ENCODE data around the gene RNF115.
"Not testable (repeated sequence)": the region's sequence is repeated elsewhere in the genome, so short reads cannot be mapped to it uniquely, and the experiment has no call there.

RNF115 gene

DNA sequence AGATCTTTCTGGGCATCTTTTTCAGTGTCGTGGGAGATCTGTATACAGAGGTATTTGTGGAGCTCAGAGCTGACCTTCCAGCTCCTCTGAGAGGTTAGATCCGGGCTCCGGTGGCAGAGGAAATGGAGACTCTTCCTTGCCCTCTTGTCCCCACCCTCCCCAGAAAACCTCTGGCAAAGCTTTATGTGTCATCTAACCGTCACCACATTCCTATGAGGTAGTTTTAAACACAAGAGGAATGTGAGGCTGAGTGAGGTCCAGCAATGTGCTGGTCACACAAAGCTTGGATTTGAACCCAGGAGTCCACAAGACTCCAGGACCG is 103.4 kb downstream of the RNF115 start:
- no peaks in the 10 kb centered on the region for H4K20me1 ChIP-seq (ENCODE audit: insufficient read depth, low read length)
- H3K4me2 ChIP-seq (ENCODE audit: insufficient read depth, low read length): no peak overlapping the region
- no peak for DNase-seq
- no peak overlapping the region for H3K9ac ChIP-seq (ENCODE audit: low read depth, low read length)
- no peak overlapping the region for H3K4me3 ChIP-seq (ENCODE audit: low read depth in 1 of 2, low read length in 2 of 2)
- no peak overlapping the region for H3K27ac ChIP-seq (ENCODE audit: low read length)
- ATAC-seq (ENCODE audit: insufficient read depth, low read depth): no peak
- no peaks in the 10 kb centered on the region for H3K79me2 ChIP-seq (ENCODE audit: insufficient read depth, low read length)
- H3K36me3 ChIP-seq (ENCODE audit: insufficient read depth, low read length): no peaks in the 10 kb centered on the region
- TF ChIP-seq, protein P1, sequence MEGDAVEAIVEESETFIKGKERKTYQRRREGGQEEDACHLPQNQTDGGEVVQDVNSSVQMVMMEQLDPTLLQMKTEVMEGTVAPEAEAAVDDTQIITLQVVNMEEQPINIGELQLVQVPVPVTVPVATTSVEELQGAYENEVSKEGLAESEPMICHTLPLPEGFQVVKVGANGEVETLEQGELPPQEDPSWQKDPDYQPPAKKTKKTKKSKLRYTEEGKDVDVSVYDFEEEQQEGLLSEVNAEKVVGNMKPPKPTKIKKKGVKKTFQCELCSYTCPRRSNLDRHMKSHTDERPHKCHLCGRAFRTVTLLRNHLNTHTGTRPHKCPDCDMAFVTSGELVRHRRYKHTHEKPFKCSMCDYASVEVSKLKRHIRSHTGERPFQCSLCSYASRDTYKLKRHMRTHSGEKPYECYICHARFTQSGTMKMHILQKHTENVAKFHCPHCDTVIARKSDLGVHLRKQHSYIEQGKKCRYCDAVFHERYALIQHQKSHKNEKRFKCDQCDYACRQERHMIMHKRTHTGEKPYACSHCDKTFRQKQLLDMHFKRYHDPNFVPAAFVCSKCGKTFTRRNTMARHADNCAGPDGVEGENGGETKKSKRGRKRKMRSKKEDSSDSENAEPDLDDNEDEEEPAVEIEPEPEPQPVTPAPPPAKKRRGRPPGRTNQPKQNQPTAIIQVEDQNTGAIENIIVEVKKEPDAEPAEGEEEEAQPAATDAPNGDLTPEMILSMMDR (IDR thresholded peaks at IDR 0.05; ENCODE audit: borderline replicate concordance, extremely low read depth, low read length, poor library complexity, severe bottlenecking): no peak
- TF ChIP-seq EZH2 (IDR thresholded peaks at IDR 0.05; ENCODE audit: borderline replicate concordance, low read depth, low read length, severe bottlenecking): no peak
- H3K27me3 ChIP-seq (ENCODE audit: insufficient read depth, low read length, poor library complexity): no peaks in the 10 kb centered on the region
- H3K9me3 ChIP-seq (ENCODE audit: insufficient read depth, low read length, severe bottlenecking): no peaks in the 10 kb centered on the region
- no peak overlapping the region for H2AFZ ChIP-seq (ENCODE audit: low read depth, low read length)
- peaks cover 4% of the 10 kb centered on the region; the same call in 1 of the 2 replicates for H3K4me1 ChIP-seq (ENCODE audit: insufficient read depth, low read length)

DNA sequence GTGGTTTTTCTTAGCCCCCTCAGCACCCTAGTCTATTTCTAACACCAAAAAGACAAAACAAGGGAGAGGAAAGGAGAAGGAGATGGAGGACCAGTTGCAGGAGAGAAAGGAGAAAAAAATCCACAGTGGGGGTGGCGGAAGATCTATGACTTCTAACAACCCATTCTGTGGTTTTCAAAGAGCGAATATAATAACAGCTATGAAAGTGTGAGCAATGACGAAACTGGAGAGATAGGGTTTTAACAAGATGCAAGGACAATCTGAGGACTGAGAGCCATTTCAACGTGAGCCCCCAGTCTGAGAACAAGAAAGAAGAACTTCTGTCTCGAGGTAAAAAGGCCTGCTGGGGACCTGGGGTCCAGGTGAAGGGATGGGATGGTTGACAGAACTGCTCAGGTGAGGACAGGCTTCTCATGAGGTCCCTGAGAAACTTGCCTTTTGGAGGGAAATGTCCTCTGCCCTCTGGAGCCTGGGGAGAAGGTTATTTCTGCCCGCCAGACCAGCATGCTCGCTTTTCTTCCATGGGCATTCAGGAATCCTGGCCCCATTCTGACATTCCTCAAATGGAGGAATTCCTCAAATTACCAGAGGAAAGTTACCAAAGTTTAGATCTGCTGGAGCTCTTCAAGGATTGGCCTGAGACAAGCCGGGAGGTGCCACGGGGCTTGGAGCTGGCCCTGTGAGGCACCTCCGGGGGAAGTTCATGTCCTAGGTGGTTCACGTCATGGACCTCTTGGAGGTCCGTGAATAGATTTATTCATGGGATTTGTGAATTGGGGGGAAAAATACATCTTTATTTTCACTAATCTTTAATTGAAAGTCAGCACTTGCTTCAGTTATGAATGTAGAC is 104.4 kb downstream of the RNF115 start, which contains the start of gene CD160:
Gene CD160 (plus strand): TSS at position 270 of the 850 bp plus-strand sequence. CDS start 8,829 bp downstream, outside the sequence.
- Histone ChIP-seq H3K27ac (ENCODE audit: low read length) (no peak within 1 kb of the TSS), H3K79me2 (ENCODE audit: insufficient read depth, low read length) (no peaks in the 10 kb centered on the region), H3K36me3 (ENCODE audit: insufficient read depth, low read length) (no peaks in the 10 kb centered on the region), H4K20me1 (ENCODE audit: insufficient read depth, low read length) (no peaks in the 10 kb centered on the region), H3K9ac (ENCODE audit: low read depth, low read length) (no peak within 1 kb of the TSS), H3K27me3 (ENCODE audit: insufficient read depth, low read length, poor library complexity) (no peaks in the 10 kb centered on the region), H3K4me3 (ENCODE audit: low read depth in 1 of 2, low read length in 2 of 2) (no peak within 1 kb of the TSS), H3K9me3 (ENCODE audit: insufficient read depth, low read length, severe bottlenecking) (no peaks in the 10 kb centered on the region), H2AFZ (ENCODE audit: low read depth, low read length) (no peak within 1 kb of the TSS), H3K4me1 (ENCODE audit: insufficient read depth, low read length) (peaks cover 4% of the 10 kb centered on the region; the same call in 1 of the 2 replicates), H3K4me2 (ENCODE audit: insufficient read depth, low read length) (no peak within 1 kb of the TSS)
- no peak for TF ChIP-seq EZH2 (IDR thresholded peaks at IDR 0.05; ENCODE audit: borderline replicate concordance, low read depth, low read length, severe bottlenecking)
- TF ChIP-seq, protein P1 (IDR thresholded peaks at IDR 0.05; ENCODE audit: borderline replicate concordance, extremely low read depth, low read length, poor library complexity, severe bottlenecking): no peak
- ATAC-seq (ENCODE audit: insufficient read depth, low read depth) (no peak), DNase-seq (no peak)

DNA sequence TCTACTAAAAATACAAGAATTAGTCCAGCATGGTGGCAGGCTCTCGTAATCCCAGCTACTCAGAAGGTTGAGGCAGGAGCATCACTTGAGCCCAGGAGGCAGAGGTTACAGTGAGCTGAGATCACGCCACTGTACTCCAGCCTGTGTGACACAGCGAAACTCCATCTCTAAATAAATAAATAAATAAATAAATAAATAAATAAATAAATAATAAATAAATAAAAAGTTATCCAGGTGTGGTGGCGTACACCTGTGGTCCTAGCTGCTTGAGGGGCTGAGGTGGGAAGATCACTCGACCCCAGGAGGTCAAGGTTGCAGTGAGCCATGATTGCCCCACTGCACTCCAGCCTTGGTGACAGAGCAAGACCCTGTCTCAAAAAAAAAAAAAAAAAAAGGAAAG is 105.4 kb downstream of the RNF115 start:
- not testable (repeated sequence) for H3K79me2 ChIP-seq (ENCODE audit: insufficient read depth, low read length); H3K27me3 ChIP-seq (ENCODE audit: insufficient read depth, low read length, poor library complexity); H3K36me3 ChIP-seq (ENCODE audit: insufficient read depth, low read length); H4K20me1 ChIP-seq (ENCODE audit: insufficient read depth, low read length); H3K9me3 ChIP-seq (ENCODE audit: insufficient read depth, low read length, severe bottlenecking); H3K4me3 ChIP-seq (ENCODE audit: low read depth in 1 of 2, low read length in 2 of 2); H3K9ac ChIP-seq (ENCODE audit: low read depth, low read length); H3K27ac ChIP-seq (ENCODE audit: low read length); ATAC-seq (ENCODE audit: insufficient read depth, low read depth); H3K4me2 ChIP-seq (ENCODE audit: insufficient read depth, low read length); DNase-seq; H3K4me1 ChIP-seq (ENCODE audit: insufficient read depth, low read length); H2AFZ ChIP-seq (ENCODE audit: low read depth, low read length)

DNA sequence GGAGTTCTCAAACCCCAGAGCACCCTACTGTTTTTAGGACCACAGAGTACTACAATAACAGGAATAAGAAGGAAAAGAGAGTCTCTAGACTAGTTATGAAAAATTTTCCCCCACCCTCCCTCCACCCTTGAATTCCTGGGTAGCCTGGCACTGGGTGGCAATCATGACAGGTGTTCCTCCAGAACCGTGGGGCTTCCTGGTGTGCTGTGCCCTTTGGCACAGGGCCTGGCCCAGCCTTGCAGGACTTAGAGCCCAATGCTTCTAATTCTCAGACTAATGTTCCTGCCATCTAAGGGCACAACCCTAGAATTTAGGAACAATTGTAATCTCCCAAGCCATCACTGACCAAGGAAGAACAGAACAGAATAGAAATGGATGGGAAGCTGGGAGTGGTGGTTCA is 106.1 kb downstream of the RNF115 start:
- Histone ChIP-seq H3K27ac (ENCODE audit: low read length) (no peak overlapping the region), H3K4me3 (ENCODE audit: low read depth in 1 of 2, low read length in 2 of 2) (no peak overlapping the region), H3K79me2 (ENCODE audit: insufficient read depth, low read length) (no peaks in the 10 kb centered on the region), H3K27me3 (ENCODE audit: insufficient read depth, low read length, poor library complexity) (no peaks in the 10 kb centered on the region), H4K20me1 (ENCODE audit: insufficient read depth, low read length) (no peaks in the 10 kb centered on the region), H3K4me1 (ENCODE audit: insufficient read depth, low read length) (peaks cover 4% of the 10 kb centered on the region; the same call in 1 of the 2 replicates), H3K9ac (ENCODE audit: low read depth, low read length) (no peak overlapping the region), H3K9me3 (ENCODE audit: insufficient read depth, low read length, severe bottlenecking) (no peaks in the 10 kb centered on the region), H3K36me3 (ENCODE audit: insufficient read depth, low read length) (no peaks in the 10 kb centered on the region), H2AFZ (ENCODE audit: low read depth, low read length) (no peak overlapping the region), H3K4me2 (ENCODE audit: insufficient read depth, low read length) (no peak overlapping the region)
- DNase-seq (no peak), ATAC-seq (ENCODE audit: insufficient read depth, low read depth) (no peak)
- TF ChIP-seq, protein P1 (IDR thresholded peaks at IDR 0.05; ENCODE audit: borderline replicate concordance, extremely low read depth, low read length, poor library complexity, severe bottlenecking): no peak
- no peak for TF ChIP-seq EZH2 (IDR thresholded peaks at IDR 0.05; ENCODE audit: borderline replicate concordance, low read depth, low read length, severe bottlenecking)

Measured in DND-41 (cell line).